Epithelial cell of esophagus (primary cell): ENCODE data around the gene ZNF614.
"Not testable (repeated sequence)": the region's sequence is repeated elsewhere in the genome, so short reads cannot be mapped to it uniquely, and the experiment has no call there.

Source experiments
- DNase-seq: peaks from one replicate; pipeline ENCODE4 v3.0.0; 2010; ENCODE audit warnings: low read depth
- H3K4me3 ChIP-seq: 2 replicates; pipeline ENCODE4 v1.5.1; 2011; ENCODE audit warnings: mild to moderate bottlenecking, low read length, control low read depth
- CTCF ChIP-seq: IDR thresholded peaks from 2 replicates; pipeline ENCODE4 v1.5.1; 2011; ENCODE audit warnings: low read depth, mild to moderate bottlenecking, low read length, control low read depth, inconsistent platforms; ENCODE audit not compliant: insufficient read depth; ENCODE audit errors: missing control alignments

Gene ZNF614

GRCh38 chr19:51983361-51983760 is 44.8 kb downstream of the ZNF614 start:
- no peak overlapping the region for H3K4me3 ChIP-seq
- DNase-seq: no peak
- no peak for TF ChIP-seq CTCF

- peak; percentile 13 for DNase-seq
- H3K4me3 ChIP-seq: not testable (repeated sequence)
These were observed 47.3 kb downstream of the ZNF614 start for GRCh38 chr19:51980926-51981325.

- no peak overlapping the region for H3K4me3 ChIP-seq
- no peak for TF ChIP-seq CTCF
- peak; percentile 61 for DNase-seq
These were observed 48.0 kb downstream of the ZNF614 start for GRCh38 chr19:51980116-51980736.

GRCh38 chr19:51978882-51979281 is 49.3 kb downstream of the ZNF614 start:
- no peak overlapping the region for H3K4me3 ChIP-seq
- no peak for TF ChIP-seq CTCF
- no peak for DNase-seq

- no peak for TF ChIP-seq CTCF
These were observed 50.8 kb downstream of the ZNF614 start for GRCh38 chr19:51977346-51977745.

GRCh38 chr19:51976852-51977251 is 51.3 kb downstream of the ZNF614 start:
- no peak for TF ChIP-seq CTCF
- no peak overlapping the region for H3K4me3 ChIP-seq
- DNase-seq: no peak

More at GRCh38 chr19:51977346-51977745, 50.8 kb downstream of the ZNF614 start:
- DNase-seq: no peak
- H3K4me3 ChIP-seq: no peak overlapping the region

GRCh38 chr19:51975787-51976186 is 52.4 kb downstream of the ZNF614 start:
- DNase-seq, H3K4me3 ChIP-seq: not testable (repeated sequence)

- TF ChIP-seq CTCF: no peak
- no peak for DNase-seq
- no peak overlapping the region for H3K4me3 ChIP-seq
These were observed 56.6 kb downstream of the ZNF614 start for GRCh38 chr19:51971624-51972023.
